ENCODE results near the gene SH3BGRL. TPM values are rescaled to one million over a fixed set of nuclear protein-coding genes. Genes with fewer than 3 reads are reported as not detected.

The SH3BGRL gene
- total and polyA plus RNA-seq, 2 of the 13 experiments (the other 11 are each of a cell fraction or from before 2014, with no cell fraction given), result 8.9 to 11.4 TPM

- H3K4me1 ChIP-seq (ENCODE audit: insufficient read depth, low read length), result no peaks in the 10 kb centered on the region
- FAIRE-seq (no peak), ATAC-seq (no peak), DNase-seq (ENCODE audit: low spot score) (no peak)
- H2AFZ ChIP-seq (ENCODE audit: low read length), result no peak overlapping the region
- H3K36me3 ChIP-seq (replicated peaks in 1 of 2; ENCODE audit: control insufficient read depth in 1 of 2, insufficient read depth in 2 of 2, low read length in 2 of 2), result no peaks in the 10 kb centered on the region
- intact Hi-C loops (cut with micrococcal nuclease; ENCODE audit: unreplicated experiment), result no loop called here
- H3K9me3 ChIP-seq (ENCODE audit: low read length), result no peaks in the 10 kb centered on the region
- H4K20me1 ChIP-seq (ENCODE audit: insufficient read depth, low read length), result no peaks in the 10 kb centered on the region
- in situ Hi-C loops (cut with HindIII; ENCODE audit: extremely low pct_ligation_motif_present, low pct_unique_long_range_greater_than_20kb), result no loop called here
- H3K27me3 ChIP-seq (ENCODE audit: control insufficient read depth in 1 of 2, insufficient read depth in 2 of 2, low read length in 2 of 2), result no peaks in the 10 kb centered on the region
- POLR2A ChIA-PET, result no interaction called here
- H3K4me2 ChIP-seq (ENCODE audit: low read depth, low read length), result no peak overlapping the region
- H3K79me2 ChIP-seq (ENCODE audit: insufficient read depth, low read length), result no peaks in the 10 kb centered on the region
- no peak overlapping the region for H3K27ac ChIP-seq (ENCODE audit: extremely low read length, insufficient read depth, low read length)
- H3K9ac ChIP-seq (ENCODE audit: insufficient read depth, low read depth, low read length), result no peak overlapping the region
- TF ChIP-seq ZNF737 (CRISPR knock-in tag; IDR thresholded peaks at IDR 0.05; ENCODE audit: borderline replicate concordance) (no peak), RBM22 (optimal IDR thresholded peaks at IDR 0.05; ENCODE audit: low read length) (no peak), ZNF441 (CRISPR knock-in tag; IDR thresholded peaks at IDR 0.05; ENCODE audit: borderline replicate concordance) (no peak), E2F2 (CRISPR knock-in tag; IDR thresholded peaks at IDR 0.05; ENCODE audit: borderline replicate concordance) (no peak), ELK4 (CRISPR knock-in tag; IDR thresholded peaks at IDR 0.05; ENCODE audit: borderline replicate concordance) (no peak), ZFP1 (CRISPR knock-in tag; IDR thresholded peaks at IDR 0.05) (no peak), HOXA5 (CRISPR knock-in tag; IDR thresholded peaks at IDR 0.05) (no peak), ZNF691 (CRISPR knock-in tag; IDR thresholded peaks at IDR 0.05; ENCODE audit: borderline replicate concordance, low read depth) (no peak), ZNF512B (CRISPR knock-in tag; IDR thresholded peaks at IDR 0.05; ENCODE audit: borderline replicate concordance) (no peak), ZNF34 (CRISPR knock-in tag; IDR thresholded peaks at IDR 0.05; ENCODE audit: borderline replicate concordance) (no peak), ARHGAP35 (CRISPR knock-in tag; IDR thresholded peaks at IDR 0.05; ENCODE audit: borderline replicate concordance) (no peak), ZNF510 (CRISPR knock-in tag; IDR thresholded peaks at IDR 0.05; ENCODE audit: low read depth) (no peak), STAG1 (CRISPR knock-in tag; IDR thresholded peaks at IDR 0.05) (no peak)
- WGBS (ENCODE audit: low lambda C conversion rate), result 83% methylated on average over 2 of the region's 2 CpGs
- no TSS peak for BruUV-seq (replicated peaks)
- H3K4me3 ChIP-seq (replicated peaks in 1 of 3; ENCODE audit: insufficient read depth in 1 of 3, low read depth in 2 of 3, low read length in 3 of 3), result no peak overlapping the region
- CTCF ChIA-PET (ENCODE audit: low intra/inter-chr PET ratio, low total read pairs), result no interaction called here
Observed at GRCh38 chrX:81278616-81279015, 76.7 kb downstream of the SH3BGRL start.

All from HepG2 (cell line).